GM12801 (cell line): ENCODE data around the gene SEMA3A.

Experiments used
- CTCF ChIP-seq: IDR thresholded peaks from one replicate; pipeline ENCODE4 v1.5.1; 2011; ENCODE audit warnings: control low read depth; ENCODE audit not compliant: insufficient read length; ENCODE audit errors: extremely low read depth

The SEMA3A gene

GRCh38 chr7:84022009-84022408 is 172.6 kb downstream of the SEMA3A start:
- TF ChIP-seq CTCF, result no peak

- TF ChIP-seq CTCF, result no peak
Observed at GRCh38 chr7:84021292-84021908, 173.2 kb downstream of the SEMA3A start.

GRCh38 chr7:84017651-84018050 is 176.9 kb downstream of the SEMA3A start:
- TF ChIP-seq CTCF, result no peak

GRCh38 chr7:84013616-84014240 is 180.9 kb downstream of the SEMA3A start:
- TF ChIP-seq CTCF, result no peak

- TF ChIP-seq CTCF, result no peak
Observed at GRCh38 chr7:84009782-84010181, 184.8 kb downstream of the SEMA3A start.

GRCh38 chr7:84009051-84009450 is 185.5 kb downstream of the SEMA3A start:
- no peak for TF ChIP-seq CTCF

GRCh38 chr7:84003191-84003590 is 191.4 kb downstream of the SEMA3A start:
- TF ChIP-seq CTCF, result no peak

- no peak for TF ChIP-seq CTCF
Observed at GRCh38 chr7:84002348-84002747, 192.2 kb downstream of the SEMA3A start.
